Measurements from ENCODE around the gene SH2D6.

SH2D6 gene

GRCh38 chr2:85440729-85441128 lies 22.2 kb downstream of the SH2D6 start:
- DNase-seq = no peak

- no peak for DNase-seq
Observed at GRCh38 chr2:85441864-85442263, 23.4 kb downstream of the SH2D6 start.

DNA sequence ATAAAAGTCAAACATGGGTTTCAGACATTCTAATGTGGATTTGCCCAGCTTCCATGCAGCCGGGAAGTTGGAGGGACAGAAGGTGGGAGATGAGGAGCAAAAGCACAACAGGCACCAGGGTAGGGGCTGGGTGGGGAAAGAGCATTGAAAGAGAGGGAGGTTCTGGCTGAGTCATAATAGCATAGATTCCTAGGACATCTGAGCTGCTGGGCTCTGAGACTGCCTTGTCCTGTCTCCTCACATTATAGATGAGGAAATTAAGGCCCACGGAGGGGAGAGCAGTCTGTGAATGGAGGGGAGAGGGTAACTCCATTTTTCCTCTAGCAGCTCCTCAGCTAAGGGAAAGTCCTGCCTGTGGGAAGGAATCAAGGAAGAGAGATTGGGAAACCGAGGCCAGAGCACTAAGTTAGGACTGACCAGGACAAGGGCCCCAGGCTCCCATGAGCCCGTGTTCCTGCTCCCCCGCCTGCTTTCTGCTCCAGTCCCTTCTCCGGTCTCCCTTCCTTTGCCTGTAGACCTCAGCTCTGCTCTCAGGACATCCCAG lies 26.2 kb downstream of the SH2D6 start:
- no peak for DNase-seq

GRCh38 chr2:85445316-85446295 lies 27.1 kb downstream of the SH2D6 start:
- DNase-seq = no peak

GRCh38 chr2:85446296-85447221 lies 28.0 kb downstream of the SH2D6 start:
- DNase-seq = no peak

- no peak for DNase-seq
Observed at GRCh38 chr2:85447222-85447585, 28.7 kb downstream of the SH2D6 start.

DNA sequence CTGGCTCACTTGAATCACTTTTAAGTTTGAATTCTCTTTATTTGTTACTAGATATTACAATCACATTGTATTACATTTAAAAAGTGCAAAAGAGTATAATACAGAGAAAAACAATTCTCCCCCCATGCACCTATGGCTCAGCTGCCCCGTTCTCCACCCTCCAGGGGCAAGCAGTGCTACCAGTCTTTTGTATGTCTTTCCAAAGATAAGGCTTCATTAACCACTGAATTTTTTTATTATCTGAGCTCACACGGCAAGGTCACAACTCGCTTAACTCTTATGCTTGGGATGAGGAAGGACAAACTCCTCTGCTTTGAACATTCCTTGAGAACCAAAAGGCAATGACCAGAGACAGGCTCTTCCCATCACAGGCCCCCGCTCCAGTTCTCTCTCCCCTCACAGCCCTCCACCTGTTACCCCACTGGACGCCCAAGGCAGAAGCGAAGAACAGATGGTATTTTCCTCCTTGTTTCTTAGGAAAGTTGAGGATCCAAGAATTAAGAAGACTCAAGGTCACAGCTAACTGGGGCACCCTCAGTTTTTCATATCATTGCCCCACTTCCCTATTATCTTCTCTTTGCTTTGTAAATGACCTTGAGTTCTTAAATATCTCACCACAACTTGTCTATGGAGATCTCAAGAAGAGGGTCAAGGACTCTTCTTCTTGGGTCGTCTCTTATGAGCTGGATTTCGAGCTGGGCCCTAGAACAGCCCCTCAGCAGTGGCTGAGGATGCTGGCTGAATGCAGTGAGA lies 30.1 kb downstream of the SH2D6 start:
- no peak for DNase-seq

DNA sequence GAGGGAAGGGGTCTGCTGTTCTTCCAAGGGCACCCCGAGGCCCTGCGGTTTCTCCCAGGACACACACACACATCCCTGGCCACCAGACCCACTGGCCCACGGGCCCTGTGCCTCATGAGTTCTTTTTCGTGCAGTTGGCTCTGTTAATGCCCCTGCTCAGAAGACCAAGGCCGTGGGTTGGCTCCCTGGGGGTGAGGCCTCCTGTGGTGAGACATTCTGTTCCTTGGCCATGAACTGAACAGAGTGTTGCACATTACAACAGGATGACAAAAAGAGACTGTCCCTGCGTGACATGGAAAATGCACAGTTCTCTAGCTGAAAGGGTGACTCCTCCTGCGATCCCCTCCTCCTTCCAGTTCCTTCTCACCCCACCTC lies 30.7 kb downstream of the SH2D6 start:
- DNase-seq = no peak

DNA sequence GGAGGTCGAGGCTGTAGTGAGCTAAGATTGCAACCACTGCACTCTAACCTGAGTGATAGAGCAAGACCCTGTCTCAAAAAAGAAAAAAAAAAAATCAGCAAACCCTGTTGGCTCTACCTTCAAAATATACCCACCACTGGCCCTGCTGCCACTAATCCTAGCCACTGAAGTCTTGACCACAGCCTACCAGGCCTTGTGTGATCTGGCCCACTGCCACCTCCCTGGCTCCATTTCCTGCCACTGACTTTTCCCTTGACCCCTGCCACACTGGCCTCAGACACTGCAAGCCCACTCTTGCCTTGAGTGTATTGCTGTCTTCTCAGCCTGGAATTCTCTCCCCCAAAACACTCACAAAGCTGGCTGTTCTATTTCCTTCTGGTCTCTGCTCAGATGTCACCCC lies 33.7 kb downstream of the SH2D6 start:
- DNase-seq = no peak

GRCh38 chr2:85453571-85453970 lies 35.1 kb downstream of the SH2D6 start:
- no peak for DNase-seq

GRCh38 chr2:85455552-85456090 lies 37.1 kb downstream of the SH2D6 start:
- DNase-seq = no peak

GRCh38 chr2:85457043-85457442 lies 38.5 kb downstream of the SH2D6 start:
- DNase-seq = no peak

DNA sequence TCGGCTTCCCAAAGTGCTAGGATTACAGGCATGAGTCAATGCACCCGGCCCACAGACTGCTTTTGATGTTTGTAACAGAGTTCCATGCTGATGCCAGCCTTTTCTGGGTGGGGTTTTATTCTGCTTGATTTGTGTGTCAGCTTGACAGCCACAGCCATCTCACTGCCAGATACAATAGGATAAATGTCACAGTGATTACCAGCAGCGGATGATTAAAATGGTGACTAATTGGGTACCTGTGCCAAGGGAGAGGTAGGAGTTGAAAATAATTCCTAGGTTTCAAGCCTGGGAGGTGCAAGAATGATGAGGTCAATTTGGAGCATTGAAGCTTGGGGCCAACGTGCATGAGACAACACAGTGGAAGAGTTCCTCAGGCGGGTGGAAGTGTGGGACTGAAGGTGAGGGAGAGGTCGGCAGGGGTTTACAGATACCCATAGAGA lies 39.4 kb downstream of the SH2D6 start:
- no peak for DNase-seq

DNA sequence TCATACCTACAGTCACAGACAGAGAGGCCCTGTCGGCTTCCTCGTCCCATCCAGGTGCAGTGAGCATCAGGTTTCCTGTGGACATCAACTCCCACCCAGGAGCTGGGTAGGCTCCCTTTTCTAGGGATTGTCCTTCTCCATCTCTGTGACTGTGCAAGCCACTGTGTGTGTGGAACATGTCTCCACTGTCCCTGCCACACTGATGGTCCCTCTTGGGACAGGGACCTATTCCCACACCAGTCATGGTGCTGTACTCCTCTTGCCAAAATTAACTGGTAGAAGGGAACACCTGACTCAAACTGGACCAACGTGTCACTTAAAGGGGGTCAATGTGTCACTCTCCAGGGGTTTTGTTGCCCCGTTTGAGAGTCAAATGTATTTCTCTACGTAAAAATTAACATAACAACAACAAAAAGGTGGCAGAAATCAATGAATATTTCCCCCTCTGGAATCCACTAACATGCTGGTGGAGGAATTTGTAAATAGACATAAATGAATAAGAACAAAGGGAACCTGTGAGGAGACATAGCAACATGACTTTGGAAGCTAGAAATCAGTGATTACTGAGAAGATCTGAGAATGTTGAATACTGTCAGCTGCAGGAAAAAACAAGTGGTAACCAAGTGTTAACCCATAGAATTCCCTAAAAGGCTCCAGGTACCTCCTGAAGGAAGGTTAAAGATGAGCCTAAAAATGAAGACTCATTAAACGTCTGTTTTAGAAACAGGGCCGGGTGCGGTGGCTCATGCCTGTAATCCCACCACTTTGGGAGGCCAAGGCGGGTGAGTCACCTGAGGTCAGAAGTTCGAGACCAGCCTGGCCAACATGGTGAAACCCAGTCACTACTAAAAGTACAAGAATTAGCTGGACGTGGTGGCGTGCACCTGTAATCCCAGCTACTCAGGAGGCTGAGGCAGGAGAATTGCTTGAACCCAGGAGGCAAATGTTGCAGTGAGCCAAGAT lies 40.4 kb downstream of the SH2D6 start:
- DNase-seq = no peak

DNA sequence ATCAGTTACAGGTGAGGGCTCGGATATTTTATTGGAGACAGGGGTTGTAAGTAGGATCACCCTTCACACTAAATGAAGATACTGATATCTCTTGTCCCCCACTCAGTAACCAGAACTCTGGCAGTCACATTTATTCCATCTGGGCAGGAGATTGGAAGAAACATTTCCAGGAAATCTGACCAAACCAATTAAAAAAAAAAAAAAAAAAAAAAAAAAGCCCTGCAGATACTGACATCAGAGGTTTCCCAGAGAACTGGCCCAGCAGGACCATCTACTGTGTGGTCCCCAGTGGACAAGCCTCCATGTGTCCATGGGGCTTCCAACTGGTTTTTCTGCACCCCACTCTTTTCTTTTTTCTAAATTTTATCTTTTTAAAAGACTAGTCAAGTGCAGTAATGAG lies 41.3 kb downstream of the SH2D6 start:
- DNase-seq = no peak

DNA sequence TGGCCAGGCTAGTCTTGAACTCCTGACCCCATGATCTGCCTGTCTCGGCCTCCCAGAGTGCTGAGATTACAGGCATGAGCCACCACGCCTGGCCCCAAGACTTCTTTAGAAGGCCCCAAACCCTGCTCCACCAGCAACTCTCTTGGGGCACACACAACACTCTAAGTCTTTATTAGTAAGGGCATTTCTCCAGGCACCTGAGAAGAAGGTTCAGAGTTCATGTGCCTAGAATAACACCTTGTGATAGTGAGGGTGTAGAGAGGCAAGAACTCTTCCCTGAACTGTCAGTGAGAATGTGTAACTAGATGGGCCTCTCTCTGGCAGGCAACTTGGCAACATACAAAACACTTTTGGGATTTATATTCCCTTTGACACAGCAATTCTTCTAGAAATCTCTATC lies 43.8 kb downstream of the SH2D6 start:
- no peak for DNase-seq

- DNase-seq = no peak
Observed at GRCh38 chr2:85468096-85468703, 49.7 kb downstream of the SH2D6 start.

DNA sequence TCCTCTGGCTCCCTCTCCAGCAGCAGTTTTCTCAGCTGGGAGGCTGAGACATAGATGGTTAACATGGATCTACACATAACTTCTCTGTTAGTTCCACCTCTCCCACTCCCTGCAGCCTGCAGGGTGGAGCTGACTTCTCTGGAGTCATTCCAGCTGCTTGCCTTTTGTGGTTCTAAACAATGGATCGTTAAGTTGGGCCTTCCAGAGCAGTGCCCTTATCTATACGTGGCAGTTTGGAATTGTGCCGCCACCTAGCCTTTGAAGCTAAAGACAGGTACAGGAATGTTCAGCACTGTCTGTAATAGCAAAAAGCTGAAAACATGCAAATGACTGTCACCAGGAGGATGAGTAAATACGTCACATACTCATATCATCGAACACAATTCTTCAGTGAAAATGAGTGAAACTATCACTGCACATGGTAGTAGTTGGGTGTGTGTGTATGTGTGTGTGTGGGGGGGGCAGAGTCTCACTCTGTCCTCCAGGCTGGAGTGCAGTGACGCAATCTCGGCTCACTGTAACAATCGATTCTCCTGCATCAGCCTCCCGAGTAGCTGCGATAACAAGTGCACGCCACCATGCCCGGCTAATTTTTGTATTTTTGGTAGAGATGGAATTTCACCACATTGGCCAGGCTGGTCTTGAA lies 50.3 kb downstream of the SH2D6 start:
- DNase-seq = no peak

GRCh38 chr2:85470850-85471800 lies 52.6 kb downstream of the SH2D6 start:
- DNase-seq = no peak

All from activated CD4-positive, CD25-positive, alpha-beta regulatory T cell treated with anti-CD3 and anti-CD28 coated beads, Interleukin-2, amount 50 U/mL, for 72 hours (primary cell).